KOPT-K1 (cell line): ENCODE results near the gene ZNF784.

Experiments
- H3K27ac ChIP-seq: fragments of 200-600 bp; sonication (generic); 2 replicates; pipeline ENCODE4 v1.5.1; 2016; ENCODE audit warnings: antibody characterized with exemption, mild to moderate bottlenecking, low read depth, low read length; ENCODE audit not compliant: poor library complexity, severe bottlenecking
- H3K36me3 ChIP-seq: fragments of 200-600 bp; sonication (generic); 2 replicates; pipeline ENCODE4 v1.5.1; 2017; ENCODE audit warnings: antibody characterized with exemption, mild to moderate bottlenecking, low read length, moderate library complexity; ENCODE audit not compliant: insufficient read depth
- H3K9me3 ChIP-seq: fragments of 200-600 bp; sonication (generic); 2 replicates; pipeline ENCODE4 v1.5.1; 2017; ENCODE audit warnings: antibody characterized with exemption, low read length, mild to moderate bottlenecking; ENCODE audit not compliant: insufficient read depth, poor library complexity, severe bottlenecking

The ZNF784 gene

GRCh38 chr19:55641426-55642152 lies 17.2 kb upstream of the ZNF784 start:
- peaks cover 19% of the 10 kb centered on the region for H3K36me3 ChIP-seq
- H3K9me3 ChIP-seq = no peaks in the 10 kb centered on the region
- H3K27ac ChIP-seq = peak overlapping the region; percentile 72

DNA sequence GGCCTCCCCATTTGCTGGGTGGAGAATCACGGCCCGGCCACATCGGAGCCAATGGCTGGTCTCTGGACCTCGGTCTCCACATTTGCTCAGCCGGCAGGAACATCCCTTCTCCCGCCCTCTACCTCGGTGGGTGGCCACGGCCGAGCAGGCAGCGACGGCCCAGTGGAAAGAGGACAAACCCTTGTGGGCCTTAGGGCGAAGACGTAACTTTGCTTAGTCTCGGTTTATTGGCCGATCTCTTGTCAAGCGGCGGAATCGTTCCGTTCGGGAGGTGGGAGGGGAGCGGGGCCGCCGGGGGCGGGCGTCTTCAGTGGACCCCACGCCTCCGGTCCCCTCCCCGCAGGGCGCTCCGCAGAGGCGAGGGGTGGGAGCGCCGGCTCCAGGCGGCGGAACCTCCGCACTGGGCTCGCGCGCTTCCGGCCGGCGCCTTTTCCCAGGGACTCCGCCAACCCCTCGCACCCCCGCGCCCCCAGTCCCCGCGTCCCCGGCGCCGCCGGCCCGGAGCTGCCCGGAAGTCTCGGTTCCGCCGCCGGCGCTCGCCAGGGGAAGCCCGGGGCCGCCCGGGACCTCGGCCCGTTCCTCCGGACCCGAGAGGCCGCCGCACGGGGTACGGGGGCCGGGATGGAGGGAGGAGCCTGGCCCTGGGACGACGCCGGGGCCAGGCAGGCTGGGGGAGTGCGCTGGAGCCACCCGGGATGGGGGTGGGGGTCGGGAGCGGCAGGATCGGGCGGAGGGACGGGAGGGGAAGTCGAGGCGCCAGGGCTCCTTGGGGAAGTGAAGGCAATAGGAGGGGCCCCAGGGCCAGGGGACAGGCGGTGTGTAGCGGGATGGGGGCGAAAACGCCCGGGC lies 16.4 kb upstream of the ZNF784 start, which contains the start of gene ZNF580:
TSS of gene ZNF580 (plus strand) at position 426 of the 849 bp plus-strand sequence. CDS start 1,507 bp downstream, outside the sequence.
- Histone ChIP-seq H3K27ac (peak within 1 kb of the TSS; percentile 72), H3K36me3 (peaks cover 14% of the 10 kb centered on the region), H3K9me3 (no peaks in the 10 kb centered on the region)

- peaks cover 7% of the 10 kb centered on the region for H3K36me3 ChIP-seq
- no peaks in the 10 kb centered on the region for H3K9me3 ChIP-seq
- peak overlapping the region; percentile 72 for H3K27ac ChIP-seq
Measured at GRCh38 chr19:55640043-55640576, 15.7 kb upstream of the ZNF784 start.

DNA sequence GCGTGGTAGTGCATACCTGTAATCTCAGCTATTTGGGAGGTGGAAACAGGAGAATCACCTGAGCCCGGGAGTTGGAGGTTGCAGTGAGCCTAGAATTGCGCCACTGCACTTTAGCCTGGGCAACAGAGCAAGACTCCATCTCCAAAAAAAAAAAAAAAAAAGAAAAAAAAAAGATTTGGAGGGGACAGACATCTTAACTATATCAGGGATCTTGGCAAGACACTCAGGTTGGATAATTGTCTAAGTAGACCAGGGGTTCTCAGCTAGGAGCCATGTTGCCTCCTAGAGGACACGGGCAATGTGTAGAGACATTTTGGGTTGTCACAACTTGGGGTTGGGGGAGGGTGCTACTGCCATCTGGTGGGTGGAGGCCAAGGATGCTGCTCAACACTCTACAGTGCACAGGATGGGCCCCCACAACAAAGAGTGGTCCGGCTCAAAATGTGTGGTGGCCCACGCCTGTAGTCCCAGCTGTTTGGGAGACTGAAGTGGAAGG lies 14.5 kb upstream of the ZNF784 start:
- H3K27ac ChIP-seq = no peak overlapping the region
- no peaks in the 10 kb centered on the region for H3K9me3 ChIP-seq
- no peaks in the 10 kb centered on the region for H3K36me3 ChIP-seq

DNA sequence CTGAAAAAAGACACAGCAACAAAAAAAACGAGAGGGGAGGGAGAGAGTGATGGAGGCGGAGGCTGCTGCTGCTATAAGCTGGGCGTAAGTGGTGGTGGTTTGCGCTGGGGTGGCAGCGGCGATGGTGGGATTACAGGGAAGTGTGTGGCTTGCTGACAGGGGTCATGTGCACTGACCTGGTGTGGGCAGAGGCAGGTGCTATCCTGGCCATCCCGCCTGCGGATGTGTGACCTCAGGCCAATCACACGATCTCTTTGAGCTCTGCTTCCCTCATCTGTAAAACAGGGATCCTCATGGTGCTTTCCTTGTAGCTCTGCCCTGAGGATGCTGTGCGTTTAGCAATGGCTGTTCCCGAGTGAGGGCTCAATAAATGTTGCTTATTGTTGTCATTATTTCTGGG lies 13.2 kb upstream of the ZNF784 start:
- no peak overlapping the region for H3K27ac ChIP-seq

DNA sequence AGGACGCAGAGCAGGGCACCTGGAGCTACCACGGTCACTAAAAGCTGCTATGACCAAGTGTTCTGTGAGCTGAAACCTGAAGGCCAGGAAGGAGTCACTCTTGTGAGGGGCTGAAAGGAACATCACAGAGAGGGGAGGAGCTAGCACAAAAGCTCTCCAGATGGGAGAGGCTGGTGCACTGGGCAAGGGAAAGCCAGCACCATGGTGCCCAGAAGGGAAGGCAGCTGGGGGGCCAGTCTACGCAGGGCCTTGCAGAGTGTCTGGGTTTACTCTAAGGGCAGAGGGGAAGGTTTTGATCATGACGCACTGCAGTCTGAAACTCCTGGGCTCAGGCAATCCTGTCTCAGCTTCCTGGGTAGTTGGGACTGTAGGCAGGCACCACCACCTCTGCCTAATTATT lies 12.4 kb upstream of the ZNF784 start:
- no peak overlapping the region for H3K27ac ChIP-seq
- no peaks in the 10 kb centered on the region for H3K9me3 ChIP-seq
- no peaks in the 10 kb centered on the region for H3K36me3 ChIP-seq

More for the DNA sequence above, 13.2 kb upstream of the ZNF784 start:
- H3K9me3 ChIP-seq = no peaks in the 10 kb centered on the region
- H3K36me3 ChIP-seq = no peaks in the 10 kb centered on the region

DNA sequence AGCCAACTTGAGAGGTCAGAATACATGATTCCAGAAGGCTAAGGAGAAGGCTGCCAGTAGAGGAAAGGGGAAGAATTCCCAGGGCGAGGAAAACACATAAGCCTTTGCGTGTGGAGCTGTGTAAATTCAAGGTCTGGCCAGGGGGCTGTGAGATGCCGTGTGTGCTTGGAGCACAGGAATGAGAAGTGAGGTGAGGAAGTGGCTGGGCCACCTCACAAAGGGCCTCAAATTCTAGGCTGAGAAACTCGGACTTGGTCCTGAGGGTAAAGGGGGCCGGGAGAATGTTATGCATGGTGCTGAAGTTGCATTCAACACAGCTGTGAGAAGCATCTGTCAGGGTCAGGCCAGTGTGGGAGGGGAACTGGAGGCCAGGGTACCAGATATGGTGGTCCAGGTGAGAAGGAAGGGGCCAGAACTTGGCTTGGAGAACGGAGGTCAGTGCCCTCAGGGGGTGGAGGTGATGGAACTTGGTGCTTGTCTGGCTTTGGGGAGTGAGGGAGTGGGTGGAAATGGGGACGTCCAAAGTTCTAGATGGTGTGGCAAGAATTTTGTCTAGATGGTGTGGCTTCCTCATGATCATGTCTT lies 11.6 kb upstream of the ZNF784 start:
- Histone ChIP-seq H3K36me3 (no peaks in the 10 kb centered on the region), H3K9me3 (no peaks in the 10 kb centered on the region), H3K27ac (peak overlapping the region; percentile 83)

GRCh38 chr19:55635334-55635717 lies 11.0 kb upstream of the ZNF784 start:
- no peaks in the 10 kb centered on the region for H3K9me3 ChIP-seq
- no peaks in the 10 kb centered on the region for H3K36me3 ChIP-seq
- peak overlapping the region; percentile 83 for H3K27ac ChIP-seq

DNA sequence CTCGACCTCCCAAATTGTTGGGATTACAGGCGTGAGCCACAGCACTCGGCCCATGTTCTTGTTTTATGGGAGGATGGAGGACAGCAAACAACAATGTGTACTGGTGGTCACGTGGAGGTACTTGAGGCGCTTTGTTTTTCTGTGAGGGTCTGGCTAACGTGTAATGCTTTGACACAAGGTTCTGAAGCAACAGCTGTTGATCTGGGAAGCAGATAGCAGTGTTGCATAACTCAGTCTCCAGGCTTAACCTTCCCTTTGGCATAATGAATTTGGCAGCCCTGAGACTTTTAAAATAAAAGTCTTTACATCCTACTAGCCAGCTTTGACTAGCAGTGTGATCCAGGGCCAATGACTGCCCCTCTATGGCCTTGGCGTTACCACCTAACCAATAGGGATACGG lies 9.5 kb upstream of the ZNF784 start:
- H3K36me3 ChIP-seq = no peaks in the 10 kb centered on the region
- H3K27ac ChIP-seq = no peak overlapping the region
- H3K9me3 ChIP-seq = no peaks in the 10 kb centered on the region

- Histone ChIP-seq H3K36me3 (no peaks in the 10 kb centered on the region), H3K9me3 (no peaks in the 10 kb centered on the region), H3K27ac (no peak overlapping the region)
Measured at GRCh38 chr19:55632463-55632834, 8.1 kb upstream of the ZNF784 start.

DNA sequence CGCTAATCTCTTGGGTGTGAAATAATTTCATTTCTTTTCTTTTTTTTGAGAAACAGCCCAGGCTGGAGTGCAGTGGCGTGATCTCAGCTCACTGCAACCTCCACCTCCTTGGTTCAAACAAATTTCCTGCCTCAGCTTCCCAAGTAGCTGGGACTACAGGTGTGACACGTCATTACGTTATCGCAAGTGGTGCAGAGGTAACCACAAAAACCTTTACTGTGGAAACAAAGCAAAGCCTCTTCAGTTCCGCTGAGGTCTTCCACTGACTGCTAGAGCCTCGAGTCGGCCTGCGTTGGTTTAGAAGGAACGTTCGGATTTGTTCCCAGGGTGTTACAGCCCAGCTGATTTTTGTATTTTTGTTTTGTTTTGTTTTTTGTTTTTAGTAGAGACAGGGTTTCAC lies 2.0 kb upstream of the ZNF784 start:
- H3K36me3 ChIP-seq = no peaks in the 10 kb centered on the region
- no peak overlapping the region for H3K27ac ChIP-seq
- no peaks in the 10 kb centered on the region for H3K9me3 ChIP-seq

DNA sequence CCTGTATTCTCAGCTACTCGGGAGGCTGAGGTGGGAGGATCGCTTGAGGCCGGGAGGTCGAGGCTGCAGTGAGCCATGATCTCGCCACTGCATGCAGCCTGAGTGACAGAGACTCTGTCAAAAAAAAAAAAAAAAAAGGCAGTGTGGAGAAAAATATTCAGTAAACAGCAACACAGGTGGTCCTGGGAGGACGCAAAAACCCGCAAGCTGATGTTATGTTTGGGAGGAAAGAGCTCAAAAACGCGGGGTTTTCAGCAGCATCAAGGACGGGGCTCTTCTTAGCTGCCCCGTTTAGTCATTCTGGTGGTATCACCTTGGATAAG lies 599 bp upstream of the ZNF784 start:
- H3K36me3 ChIP-seq = no peaks in the 10 kb centered on the region
- no peaks in the 10 kb centered on the region for H3K9me3 ChIP-seq
- H3K27ac ChIP-seq = no peak overlapping the region

GRCh38 chr19:55623561-55623960 lies 805 bp downstream of the ZNF784 start:
- H3K27ac ChIP-seq = no peak overlapping the region
- H3K36me3 ChIP-seq = no peaks in the 10 kb centered on the region
- no peaks in the 10 kb centered on the region for H3K9me3 ChIP-seq

DNA sequence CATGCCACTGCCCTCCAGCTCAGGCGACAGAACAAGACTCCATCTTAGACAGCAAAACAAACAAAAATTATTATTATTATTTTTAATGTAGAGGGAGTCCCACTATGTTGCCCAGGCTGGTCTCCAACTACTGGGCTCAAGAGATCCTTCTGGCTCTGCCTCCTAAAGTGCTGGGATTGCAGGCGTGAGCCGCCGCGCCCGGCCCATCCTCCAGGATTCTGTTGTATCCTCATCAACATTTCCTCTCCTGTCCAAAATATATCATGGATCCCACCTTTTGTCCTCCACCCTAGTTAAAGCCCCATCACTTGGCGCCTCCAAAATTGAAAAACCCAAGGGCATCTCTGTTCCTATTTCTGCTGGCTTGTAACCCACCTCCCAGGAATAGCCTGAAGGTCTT lies 1.2 kb downstream of the ZNF784 start:
- H3K27ac ChIP-seq = no peak overlapping the region
- H3K36me3 ChIP-seq = no peaks in the 10 kb centered on the region
- no peaks in the 10 kb centered on the region for H3K9me3 ChIP-seq
